ENCODE results near the gene SRF.

GRCh38 chr6:43217351-43217750, 46.3 kb downstream of the SRF start:
- TF ChIP-seq CTCF (IDR thresholded peaks at IDR 0.05; ENCODE audit: extremely low read depth in 1 of 2, insufficient read depth in 1 of 2, low read depth in 1 of 2, low read length in 2 of 2) (no peak), MYC (IDR thresholded peaks at IDR 0.05; ENCODE audit: low read depth, low read length) (no peak)
